ENCODE results near the gene ACSL3.
"Not testable (repeated sequence)": the region's sequence is repeated elsewhere in the genome, so short reads cannot be mapped to it uniquely, and the experiment has no call there.

The ACSL3 gene

DNA sequence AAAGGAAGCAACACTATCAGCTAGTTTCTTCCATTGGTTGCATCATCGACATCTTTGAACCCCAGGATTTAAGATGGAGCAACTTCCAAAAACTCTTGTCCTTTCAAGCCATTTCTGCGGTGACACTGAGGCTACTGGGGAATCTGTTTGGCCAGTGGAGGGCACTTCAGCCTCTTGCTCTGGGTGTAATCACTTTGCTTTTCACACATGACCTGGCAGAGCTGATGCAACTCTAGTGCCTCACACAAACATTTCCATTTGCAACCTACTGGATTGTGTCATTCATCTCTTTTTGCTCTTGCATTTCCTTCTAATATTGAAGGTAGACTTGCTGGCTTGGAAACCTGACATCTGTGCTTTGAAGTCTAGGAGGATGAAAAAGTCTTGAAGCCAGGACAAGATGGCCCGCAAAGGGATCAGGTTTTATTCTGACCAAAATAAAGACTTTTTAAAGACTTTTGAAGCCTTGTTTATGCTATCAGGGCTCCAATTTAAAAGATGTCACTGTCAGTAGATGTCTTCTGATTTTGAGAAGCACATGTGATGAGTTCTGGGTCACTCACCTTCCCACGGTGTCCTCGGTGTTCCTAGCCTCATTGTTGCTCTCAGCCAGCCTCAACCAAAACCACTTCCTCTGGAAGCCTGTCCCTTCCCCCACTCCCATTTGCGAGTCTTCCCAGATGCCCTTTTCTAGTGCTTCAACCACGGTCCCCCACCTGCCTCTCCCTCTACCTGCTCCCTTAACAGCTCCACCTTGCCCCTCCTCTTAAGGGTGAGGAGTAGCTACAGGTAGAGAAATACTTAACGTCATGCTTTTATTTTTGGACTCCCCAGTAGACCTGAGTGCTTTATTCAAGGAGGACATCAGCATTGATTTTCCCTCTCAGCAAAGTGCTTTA lies 121.4 kb downstream of the ACSL3 start:
- no peak overlapping the region for H2AFZ ChIP-seq
- H3K9me3 ChIP-seq (ENCODE audit: control insufficient read depth, low read length), result no peaks in the 10 kb centered on the region
- no peak overlapping the region for H3K27ac ChIP-seq
- no peaks in the 10 kb centered on the region for H3K79me2 ChIP-seq
- H3K27me3 ChIP-seq (ENCODE audit: control insufficient read depth, insufficient read depth, low read length), result no peaks in the 10 kb centered on the region
- H3K4me3 ChIP-seq (ENCODE audit: low read depth, low read length), result no peak overlapping the region
- TF ChIP-seq, protein P1, sequence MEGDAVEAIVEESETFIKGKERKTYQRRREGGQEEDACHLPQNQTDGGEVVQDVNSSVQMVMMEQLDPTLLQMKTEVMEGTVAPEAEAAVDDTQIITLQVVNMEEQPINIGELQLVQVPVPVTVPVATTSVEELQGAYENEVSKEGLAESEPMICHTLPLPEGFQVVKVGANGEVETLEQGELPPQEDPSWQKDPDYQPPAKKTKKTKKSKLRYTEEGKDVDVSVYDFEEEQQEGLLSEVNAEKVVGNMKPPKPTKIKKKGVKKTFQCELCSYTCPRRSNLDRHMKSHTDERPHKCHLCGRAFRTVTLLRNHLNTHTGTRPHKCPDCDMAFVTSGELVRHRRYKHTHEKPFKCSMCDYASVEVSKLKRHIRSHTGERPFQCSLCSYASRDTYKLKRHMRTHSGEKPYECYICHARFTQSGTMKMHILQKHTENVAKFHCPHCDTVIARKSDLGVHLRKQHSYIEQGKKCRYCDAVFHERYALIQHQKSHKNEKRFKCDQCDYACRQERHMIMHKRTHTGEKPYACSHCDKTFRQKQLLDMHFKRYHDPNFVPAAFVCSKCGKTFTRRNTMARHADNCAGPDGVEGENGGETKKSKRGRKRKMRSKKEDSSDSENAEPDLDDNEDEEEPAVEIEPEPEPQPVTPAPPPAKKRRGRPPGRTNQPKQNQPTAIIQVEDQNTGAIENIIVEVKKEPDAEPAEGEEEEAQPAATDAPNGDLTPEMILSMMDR (IDR thresholded peaks at IDR 0.05), result peak; percentile 18
- H3K4me1 ChIP-seq, result no peaks in the 10 kb centered on the region
- no peak overlapping the region for H3K9ac ChIP-seq
- H3K4me2 ChIP-seq (ENCODE audit: low read length), result no peak overlapping the region
- H3K36me3 ChIP-seq (ENCODE audit: control insufficient read depth, insufficient read depth, low read length), result no peaks in the 10 kb centered on the region

DNA sequence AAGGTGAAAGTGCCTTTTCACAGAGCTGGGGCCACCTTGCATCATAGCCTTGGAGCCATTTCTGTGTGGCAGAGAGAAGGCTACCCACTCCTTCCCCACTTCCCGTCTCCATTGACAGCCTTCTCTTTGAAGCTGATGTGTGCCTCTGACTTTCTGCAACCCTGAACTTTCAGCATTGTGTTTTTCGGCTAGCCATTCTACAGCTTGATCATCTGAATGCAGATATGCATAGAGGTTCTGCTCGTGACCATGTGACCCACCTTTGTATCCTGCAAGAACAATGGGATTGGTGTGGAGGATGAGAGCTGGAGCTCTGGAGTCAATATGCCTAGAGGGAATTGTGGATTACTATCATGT lies 122.1 kb downstream of the ACSL3 start:
- TF ChIP-seq, protein P1 (IDR thresholded peaks at IDR 0.05), result no peak
- no peak overlapping the region for H3K4me3 ChIP-seq (ENCODE audit: low read depth, low read length)
- H3K36me3 ChIP-seq (ENCODE audit: control insufficient read depth, insufficient read depth, low read length), result no peaks in the 10 kb centered on the region
- no peaks in the 10 kb centered on the region for H3K9me3 ChIP-seq (ENCODE audit: control insufficient read depth, low read length)
- H3K79me2 ChIP-seq, result no peaks in the 10 kb centered on the region
- no peak overlapping the region for H2AFZ ChIP-seq
- no peak overlapping the region for H3K4me2 ChIP-seq (ENCODE audit: low read length)
- H3K27ac ChIP-seq, result no peak overlapping the region
- no peak overlapping the region for H3K9ac ChIP-seq
- H3K27me3 ChIP-seq (ENCODE audit: control insufficient read depth, insufficient read depth, low read length), result no peaks in the 10 kb centered on the region
- H3K4me1 ChIP-seq, result no peaks in the 10 kb centered on the region

DNA sequence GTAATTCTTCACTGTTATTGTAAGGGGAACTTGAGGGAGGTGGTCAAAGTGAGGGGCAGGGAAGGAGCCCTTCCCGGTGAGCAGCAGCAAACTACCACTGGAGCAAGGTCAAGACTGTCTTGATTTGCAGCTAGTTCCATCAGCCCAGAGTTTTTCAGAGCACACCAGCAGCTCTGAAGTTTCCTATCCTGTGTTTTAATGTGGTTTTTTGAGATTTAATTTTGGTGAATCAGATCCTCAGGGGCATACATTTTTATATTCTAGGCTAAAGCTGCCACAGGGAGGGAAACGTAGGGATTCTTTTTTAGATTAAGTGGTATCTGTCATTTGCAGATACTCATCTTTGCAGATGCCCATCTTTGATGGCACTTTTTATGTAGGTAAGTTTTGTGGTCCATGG lies 124.1 kb downstream of the ACSL3 start:
- Histone ChIP-seq H3K27ac (no peak overlapping the region), H3K4me2 (ENCODE audit: low read length) (no peak overlapping the region), H3K4me3 (ENCODE audit: low read depth, low read length) (no peak overlapping the region), H2AFZ (no peak overlapping the region), H3K79me2 (no peaks in the 10 kb centered on the region), H3K27me3 (ENCODE audit: control insufficient read depth, insufficient read depth, low read length) (no peaks in the 10 kb centered on the region), H3K9ac (no peak overlapping the region), H3K36me3 (ENCODE audit: control insufficient read depth, insufficient read depth, low read length) (no peaks in the 10 kb centered on the region), H3K4me1 (no peaks in the 10 kb centered on the region), H3K9me3 (ENCODE audit: control insufficient read depth, low read length) (no peaks in the 10 kb centered on the region)
- TF ChIP-seq, protein P1 (IDR thresholded peaks at IDR 0.05), result no peak

GRCh38 chr2:222989431-222989830 lies 128.6 kb downstream of the ACSL3 start:
- no peak overlapping the region for H3K4me3 ChIP-seq (ENCODE audit: low read depth, low read length)
- H3K9ac ChIP-seq, result no peak overlapping the region
- no peaks in the 10 kb centered on the region for H3K4me1 ChIP-seq
- H3K79me2 ChIP-seq, result no peaks in the 10 kb centered on the region
- H2AFZ ChIP-seq, result no peak overlapping the region
- no peak overlapping the region for H3K27ac ChIP-seq
- no peaks in the 10 kb centered on the region for H3K9me3 ChIP-seq (ENCODE audit: control insufficient read depth, low read length)
- no peak overlapping the region for H3K4me2 ChIP-seq (ENCODE audit: low read length)
- no peaks in the 10 kb centered on the region for H3K36me3 ChIP-seq (ENCODE audit: control insufficient read depth, insufficient read depth, low read length)
- no peaks in the 10 kb centered on the region for H3K27me3 ChIP-seq (ENCODE audit: control insufficient read depth, insufficient read depth, low read length)
- TF ChIP-seq, protein P1 (IDR thresholded peaks at IDR 0.05), result no peak

GRCh38 chr2:222990206-222990605 lies 129.4 kb downstream of the ACSL3 start:
- not testable (repeated sequence) for H3K4me3 ChIP-seq (ENCODE audit: low read depth, low read length); H3K9ac ChIP-seq; H3K4me2 ChIP-seq (ENCODE audit: low read length); H3K9me3 ChIP-seq (ENCODE audit: control insufficient read depth, low read length); H3K27ac ChIP-seq; H3K36me3 ChIP-seq (ENCODE audit: control insufficient read depth, insufficient read depth, low read length); H3K4me1 ChIP-seq; H3K27me3 ChIP-seq (ENCODE audit: control insufficient read depth, insufficient read depth, low read length); H3K79me2 ChIP-seq; H2AFZ ChIP-seq
